HepG2 (cell line): ENCODE measurements around the gene GOLGB1. TPM values are rescaled to one million over a fixed set of nuclear protein-coding genes. Genes with fewer than 3 reads are reported as not detected.

Experiments
- ATAC-seq: fragments of 200-7000 bp; cut with Tn5 transposase; 3 replicates; pipeline ENCODE4 v1.9.1; 2020; ENCODE audit warnings: mild to moderate bottlenecking, moderate library complexity
- Bru-seq: library from RNA; stranded (reverse); fragments of 400-500 nt; gene quantifications from one replicate; lab custom pipeline; 2021; lab: Mats Ljungman, UMichigan
- BruChase-seq, 2 experiments: library from RNA; stranded (reverse); fragments of 400-500 nt; gene quantifications; one replicate each; lab custom pipeline; 2021; lab: Mats Ljungman, UMichigan
- BruUV-seq: library from RNA; stranded (reverse); fragments of 400-500 nt; replicated peaks from 2 replicates; lab custom pipeline; 2021; lab: Mats Ljungman, UMichigan
- CTCF ChIA-PET: fragments of 300-600 bp; formaldehyde crosslinking; extraction: SDS; loops from one replicate; lab custom pipeline; 2021; ENCODE audit warnings: low total read pairs, inconsistent platforms, low intra/inter-chr PET ratio; lab: Yijun Ruan, JAX
- POLR2A ChIA-PET: fragments of 350-600 bp; sonication (Branson Sonifier 250); formaldehyde crosslinking; loops from one replicate; lab custom pipeline; 2020; ENCODE audit warnings: antibody characterized with exemption, inconsistent platforms; lab: Yijun Ruan, JAX
- DNase-seq: peaks from one replicate; pipeline ENCODE4 v3.0.0-alpha.2; 2015; ENCODE audit warnings: low spot score
- FAIRE-seq: peaks from 3 replicates; lab custom pipeline; 2011; peaks lifted over from hg19 to GRCh38; lab: Jason Lieb, UNC
- H2AFZ ChIP-seq: one replicate; pipeline ENCODE4 v1.6.1; 2011; ENCODE audit warnings: low read length, inconsistent platforms
- H3K27ac ChIP-seq: fragments of 300-600 bp; 3 replicates; pipeline ENCODE4 v1.8.0; 2011; ENCODE audit warnings: mixed run types, mild to moderate bottlenecking, mixed read lengths, low read length, inconsistent platforms; ENCODE audit not compliant: insufficient read depth; ENCODE audit errors: extremely low read length
- H3K27me3 ChIP-seq, 2 experiments: fragments of 200-600 bp in 1 of 2; 2 replicates in 1 of 2; 3 replicates in 1 of 2; pipeline versions ENCODE4 v1.6.0 to v1.8.0; 2011; ENCODE audit warnings: low read length in 2 of 2, mild to moderate bottlenecking in 2 of 2, moderate library complexity in 2 of 2, inconsistent platforms in 1 of 2; ENCODE audit not compliant: insufficient read depth in 2 of 2, control insufficient read depth in 1 of 2
- H3K36me3 ChIP-seq, 2 experiments: fragments of 200-600 bp in 1 of 2; replicated peaks in 1 of 2; 2 replicates in 1 of 2; 3 replicates in 1 of 2; pipeline versions ENCODE4 v1.5.1 to v1.8.0; 2011; ENCODE audit warnings: low read length in 2 of 2, inconsistent platforms in 1 of 2; ENCODE audit not compliant: insufficient read depth in 2 of 2, control insufficient read depth in 1 of 2
- H3K4me1 ChIP-seq: 2 replicates; pipeline ENCODE4 v1.5.1; 2012; ENCODE audit warnings: low read length, inconsistent platforms; ENCODE audit not compliant: insufficient read depth
- H3K4me2 ChIP-seq: 2 replicates; pipeline ENCODE4 v1.6.0; 2011; ENCODE audit warnings: low read depth, low read length, inconsistent platforms
- H3K4me3 ChIP-seq, 3 experiments: fragments of 200-600 bp in 1 of 3; sonication (generic), shearing (Covaris generic) in 1 of 3; replicated peaks in 1 of 3; 2 replicates each; pipeline ENCODE4 v1.5.1; 2011 to 2016; ENCODE audit warnings: low read length in 3 of 3, inconsistent platforms in 2 of 3, low read depth in 2 of 3, mild to moderate bottlenecking in 2 of 3, control low read depth in 1 of 3, mixed read lengths in 1 of 3; ENCODE audit not compliant: insufficient read depth in 1 of 3
- H3K79me2 ChIP-seq: one replicate; pipeline ENCODE4 v1.6.1; 2011; ENCODE audit warnings: low read length, inconsistent platforms; ENCODE audit not compliant: insufficient read depth
- H3K9ac ChIP-seq: 2 replicates; pipeline ENCODE4 v1.6.0; 2011; ENCODE audit warnings: mild to moderate bottlenecking, low read depth, low read length, inconsistent platforms; ENCODE audit not compliant: insufficient read depth
- H3K9me3 ChIP-seq: 2 replicates; pipeline ENCODE4 v1.5.1; 2012; ENCODE audit warnings: mild to moderate bottlenecking, low read length
- H4K20me1 ChIP-seq: 2 replicates; pipeline ENCODE4 v1.6.0; 2011; ENCODE audit warnings: inconsistent platforms, mild to moderate bottlenecking, low read length, moderate library complexity; ENCODE audit not compliant: insufficient read depth
- BRCA1 ChIP-seq: sonication (generic); formaldehyde crosslinking; IDR thresholded peaks from 2 replicates; pipeline ENCODE4 v1.4.0; 2020; ENCODE audit warnings: missing genetic modification reagents
- GATAD2A ChIP-seq: IDR thresholded peaks from 2 replicates; pipeline ENCODE4 v1.6.1; 2016
- PCBP2 ChIP-seq: fragments of 200-400 bp; formaldehyde crosslinking; optimal IDR thresholded peaks from 2 replicates; pipeline ENCODE3; 2018; ENCODE audit warnings: low read length, low read depth; ENCODE audit not compliant: poor library complexity, severe bottlenecking
- SP4 ChIP-seq: sonication (generic); formaldehyde crosslinking; IDR thresholded peaks from 2 replicates; pipeline ENCODE4 v1.8.1; 2023; ENCODE audit warnings: mild to moderate bottlenecking, missing genetic modification reagents
- SRSF1 ChIP-seq: fragments of 200-400 bp; formaldehyde crosslinking; optimal IDR thresholded peaks from 2 replicates; pipeline ENCODE3; 2017; ENCODE audit warnings: mild to moderate bottlenecking, low read depth, low read length, moderate library complexity
- ZNF484 ChIP-seq: sonication (generic); formaldehyde crosslinking; IDR thresholded peaks from 2 replicates; pipeline ENCODE4 v1.5.1; 2020; ENCODE audit warnings: mild to moderate bottlenecking, low read depth, missing genetic modification reagents, borderline replicate concordance
- ZNF562 ChIP-seq: sonication (generic); formaldehyde crosslinking; IDR thresholded peaks from 2 replicates; pipeline ENCODE4 v1.8.0; 2022; ENCODE audit warnings: missing genetic modification reagents, borderline replicate concordance
- ZNF567 ChIP-seq: sonication (generic); formaldehyde crosslinking; IDR thresholded peaks from 2 replicates; pipeline ENCODE4 v1.8.1; 2023; ENCODE audit warnings: mild to moderate bottlenecking, missing genetic modification reagents, borderline replicate concordance
- ZNF615 ChIP-seq: sonication (generic); formaldehyde crosslinking; IDR thresholded peaks from 2 replicates; pipeline ENCODE4 v1.5.0; 2020; ENCODE audit warnings: mild to moderate bottlenecking, missing genetic modification reagents, borderline replicate concordance
- ZNF720 ChIP-seq: sonication (generic); formaldehyde crosslinking; IDR thresholded peaks from 2 replicates; pipeline ENCODE4 v1.4.0; 2020; ENCODE audit warnings: missing genetic modification reagents
- ZNF850 ChIP-seq: sonication (generic); formaldehyde crosslinking; conservative IDR thresholded peaks from 2 replicates; pipeline ENCODE4 v1.9.0; 2021; ENCODE audit warnings: mild to moderate bottlenecking, missing genetic modification reagents
- ZSCAN5A ChIP-seq: sonication (generic); formaldehyde crosslinking; IDR thresholded peaks from 2 replicates; pipeline ENCODE4 v1.8.0; 2022; ENCODE audit warnings: mild to moderate bottlenecking, missing genetic modification reagents, borderline replicate concordance
- WGBS: methylation state at CpG from one replicate; pipeline ENCODE4 v1.1.6; 2017; ENCODE audit warnings: low lambda C conversion rate; 5-methylcytosine and 5-hydroxymethylcytosine counted together
- in situ Hi-C: cut with HindIII; loops from 2 replicates; pipeline ENCODE4 v1.10.0; 2017; ENCODE audit warnings: low pct_unique_long_range_greater_than_20kb; ENCODE audit not compliant: extremely low pct_ligation_motif_present
- intact Hi-C: fragments of 100-400 bp; cut with micrococcal nuclease; formaldehyde crosslinking; loops from one replicate; pipeline ENCODE4 v1.10.0; 2022; ENCODE audit not compliant: unreplicated experiment
- long read RNA-seq, 2 experiments: library from RNA in 1 of 2; library from polyadenylated mRNA in 1 of 2; stranded (forward) in 1 of 2; unstranded in 1 of 2; transcript quantifications; one replicate each; pipeline ENCODE4 v2.0.0, GENCODE V29; 2019 to 2022
- polyA minus RNA-seq, 3 experiments: library from RNA; depleted of rRNA, polyadenylated mRNA; stranded (reverse); fragments of >200 nt; gene quantifications; 2 replicates each; pipeline ENCODE4 v1.2.3, GENCODE V29; 2011; ENCODE audit warnings: low replicate concordance in 1 of 3
- polyA plus RNA-seq, 8 experiments: library from polyadenylated mRNA; depleted of rRNA in 3 of 8; stranded (reverse) in 7 of 8; unstranded in 1 of 8; fragments of >200 nt; fragmentation: Illumina TruSeq in 4 of 8; extraction: Trizol in 4 of 8; gene quantifications; 2 replicates each; pipeline versions ENCODE4 v1.2.1 to v1.2.3, GENCODE V29; 2011 to 2016; ENCODE audit warnings: low read depth in 4 of 8, missing spikeins in 1 of 8, mixed read lengths in 1 of 8; ENCODE audit not compliant: insufficient read depth in 1 of 8
- total RNA-seq, 5 experiments: library from RNA; depleted of rRNA; stranded (reverse); fragments of >200 nt; fragmentation: Illumina TruSeq; extraction: Trizol; gene quantifications; 2 replicates each; pipeline ENCODE4 v1.2.3, GENCODE V29; 2016; ENCODE audit warnings: low read depth in 1 of 5

GOLGB1 gene
- total RNA-seq (2016; rRNA removed; fragmentation: Illumina TruSeq; extraction: Trizol) (39.5 and 53.1 TPM in 2 replicates), polyA plus RNA-seq (2011; rRNA removed) (13.1 and 14.4 TPM in 2 replicates), polyA minus RNA-seq (2011; rRNA and poly(A)+ RNA removed; ENCODE audit: low replicate concordance) (10.3 and 13.1 TPM in 2 replicates), Bru-seq, nascent RNA (percentile 92 among the genes with signal in this experiment), BruChase-seq, experiment 1, labeled RNA remaining after a 6-hour chase (percentile 92 among the genes with signal in this experiment), BruChase-seq, experiment 2, labeled RNA remaining after a 2-hour chase (percentile 91 among the genes with signal in this experiment)
- total RNA-seq (2016; cell fraction: cytosol; rRNA removed; fragmentation: Illumina TruSeq; extraction: Trizol; ENCODE audit: low read depth) = 3.3 and 4.6 TPM in 2 replicates
- total RNA-seq (2016; cell fraction: insoluble cytoplasmic fraction; rRNA removed; fragmentation: Illumina TruSeq; extraction: Trizol) = 37.4 and 53.6 TPM in 2 replicates
- 8.2 and 8.5 TPM in 2 replicates for total RNA-seq (2016; cell fraction: membrane; rRNA removed; fragmentation: Illumina TruSeq; extraction: Trizol)
- 65.5 and 68.8 TPM in 2 replicates for total RNA-seq (2016; cell fraction: nucleus; rRNA removed; fragmentation: Illumina TruSeq; extraction: Trizol)
- polyA plus RNA-seq (2011; cell fraction: cytosol; rRNA removed) = 6.6 and 8.2 TPM in 2 replicates
- polyA plus RNA-seq (2011; cell fraction: nucleus; rRNA removed) = 22.6 and 24.3 TPM in 2 replicates
- 17.4 and 23.8 TPM in 2 replicates for polyA plus RNA-seq (2012)
- 2.5 and 2.6 TPM in 2 replicates for polyA plus RNA-seq (2016; cell fraction: cytosol; fragmentation: Illumina TruSeq; extraction: Trizol; ENCODE audit: low read depth)
- polyA plus RNA-seq (2016; cell fraction: insoluble cytoplasmic fraction; fragmentation: Illumina TruSeq; extraction: Trizol; ENCODE audit: low read depth) = 22.2 and 23.4 TPM in 2 replicates
- 2.7 and 3.0 TPM in 2 replicates for polyA plus RNA-seq (2016; cell fraction: membrane; fragmentation: Illumina TruSeq; extraction: Trizol; ENCODE audit: low read depth)
- 68.3 and 79.2 TPM in 2 replicates for polyA plus RNA-seq (2016; cell fraction: nucleus; fragmentation: Illumina TruSeq; extraction: Trizol; ENCODE audit: insufficient read depth, low read depth)
- 26.2 and 29.8 TPM in 2 replicates for polyA minus RNA-seq (2011; cell fraction: cytosol; rRNA and poly(A)+ RNA removed)
- polyA minus RNA-seq (2011; cell fraction: nucleus; rRNA and poly(A)+ RNA removed) = 42.6 and 55.0 TPM in 2 replicates
- long read RNA-seq, experiment 1, full-length matches to known transcripts = 2 of 19 reads
- long read RNA-seq, experiment 1, partial matches to known transcripts = 15 of 19 reads
- long read RNA-seq, experiment 1, other reads (novel, unspliced or antisense) = 2 of 19 reads
- long read RNA-seq, experiment 2, full-length matches to known transcripts = 1 of 54 reads
- long read RNA-seq, experiment 2, partial matches to known transcripts = 37 of 54 reads
- long read RNA-seq, experiment 2, other reads (novel, unspliced or antisense) = 16 of 54 reads

DNA sequence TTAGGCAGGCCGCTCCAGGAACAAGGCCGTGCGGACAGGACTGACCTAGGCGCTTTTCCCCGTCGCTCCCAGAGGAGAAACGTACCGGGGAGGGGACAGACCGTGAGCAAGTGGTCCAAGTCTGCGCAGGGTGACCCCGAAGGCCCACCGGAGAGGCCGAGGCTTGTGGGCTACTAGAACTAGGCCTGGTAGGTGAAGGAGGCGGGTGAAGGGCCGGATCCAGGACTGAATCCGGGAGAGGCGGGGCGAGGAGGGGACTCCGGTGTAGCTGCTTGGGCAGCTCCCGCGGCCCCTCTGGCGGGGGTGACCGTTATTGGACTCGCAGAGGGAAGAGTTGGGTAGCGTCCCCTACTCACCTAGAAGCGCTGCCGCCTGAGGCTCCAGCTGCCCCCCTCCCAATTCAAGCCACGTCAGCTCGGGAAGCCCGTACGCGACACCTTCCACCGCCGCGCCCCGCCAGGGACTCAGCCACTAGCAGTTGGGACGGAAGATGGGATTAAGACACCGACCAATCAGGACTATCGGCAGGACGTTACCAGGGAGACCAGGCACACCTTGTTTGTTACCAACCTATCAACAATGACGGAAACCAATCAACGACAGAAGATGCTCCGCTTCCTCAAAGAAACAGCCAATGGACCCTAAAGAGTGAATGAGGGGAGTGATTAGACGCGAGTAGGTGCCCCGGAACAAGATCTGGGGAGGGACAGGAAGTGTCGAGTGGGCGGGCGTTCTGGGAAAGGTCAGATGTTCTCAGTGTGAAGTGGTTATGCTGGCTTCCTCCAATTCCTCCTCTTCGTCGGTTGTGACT lies at the start of gene GOLGB1:
Gene GOLGB1 (minus strand): TSS at position 466 of the 811 bp plus-strand sequence. CDS start 18,770 bp downstream, outside the sequence.
- ATAC-seq (peak; percentile 98), DNase-seq (peak; percentile 100), FAIRE-seq (peak; percentile 100)
- H3K27me3 ChIP-seq = no peaks in the 10 kb centered on the region; a peak in 1 of 5 replicates
- no TSS peak for BruUV-seq
- peaks cover 25% of the 10 kb centered on the region for H4K20me1 ChIP-seq
- H3K9me3 ChIP-seq = no peaks in the 10 kb centered on the region
- in situ Hi-C loops (no loop called here), intact Hi-C loops (loop anchor here (2.0 to 10.0 kb wide), 2 partner anchors 85 to 205 kb away; partner anchors contain the start of genes EAF2, IQCB1 and POLQ)
- H2AFZ ChIP-seq = peak within 1 kb of the TSS; percentile 39
- 0 out of 5 replicates have a peak, but pooled peaks cover 0 to 2% of the 10 kb centered on the region in 2 experiments for H3K36me3 ChIP-seq
- H3K4me1 ChIP-seq = peaks cover 15% of the 10 kb centered on the region
- ChIA-PET CTCF (no interaction called here), POLR2A (interaction anchor here (0.9 to 1.0 kb wide), 2 partner anchors 23 to 85 kb away, joined by 3 to 4 read pairs; partner anchors contain the start of genes EAF2 and IQCB1)
- peaks cover 46% of the 10 kb centered on the region for H3K79me2 ChIP-seq
- peak within 1 kb of the TSS; percentile 90 to 97 (median 90) for H3K4me3 ChIP-seq
- peak within 1 kb of the TSS; percentile 98 for H3K27ac ChIP-seq
- peak within 1 kb of the TSS; percentile 78 for H3K4me2 ChIP-seq
- H3K9ac ChIP-seq = peak within 1 kb of the TSS; percentile 99
- 0% methylated on average over 33 of the region's 51 CpGs for WGBS
- TF ChIP-seq GATAD2A (CRISPR knock-in tag) (0 out of 2 replicates have a peak, but pooled peaks have one; percentile 7), ZNF567 (0 out of 2 replicates have a peak, but pooled peaks have one; percentile 42), ZNF484 (CRISPR knock-in tag) (no peak), PCBP2 (no peak), ZNF850 (CRISPR knock-in tag) (no peak), SP4 (CRISPR knock-in tag) (peak; percentile 47; the same call in 1 of the 2 replicates), BRCA1 (CRISPR knock-in tag) (peak; percentile 73; the same call in 1 of the 2 replicates), ZSCAN5A (no peak), ZNF720 (CRISPR knock-in tag) (no peak), ZNF562 (no peak), SRSF1 (no peak), ZNF615 (CRISPR knock-in tag) (no peak)
